GM21360 (cell line): Measurements from ENCODE around the gene SFN.
A peak's percentile ranks its signal among the peaks of the same experiment; 100 is the strongest.
"Not testable (repeated sequence)": the region's sequence is repeated elsewhere in the genome, so short reads cannot be mapped to it uniquely, and the experiment has no call there.

Experiments used
- ATAC-seq: cut with Tn5 transposase; IDR thresholded peaks from one replicate; pipeline ENCODE4 v1.9.1; 2021; ENCODE audit warnings: mild to moderate bottlenecking, moderate library complexity; ENCODE audit not compliant: unreplicated experiment

SFN gene

DNA sequence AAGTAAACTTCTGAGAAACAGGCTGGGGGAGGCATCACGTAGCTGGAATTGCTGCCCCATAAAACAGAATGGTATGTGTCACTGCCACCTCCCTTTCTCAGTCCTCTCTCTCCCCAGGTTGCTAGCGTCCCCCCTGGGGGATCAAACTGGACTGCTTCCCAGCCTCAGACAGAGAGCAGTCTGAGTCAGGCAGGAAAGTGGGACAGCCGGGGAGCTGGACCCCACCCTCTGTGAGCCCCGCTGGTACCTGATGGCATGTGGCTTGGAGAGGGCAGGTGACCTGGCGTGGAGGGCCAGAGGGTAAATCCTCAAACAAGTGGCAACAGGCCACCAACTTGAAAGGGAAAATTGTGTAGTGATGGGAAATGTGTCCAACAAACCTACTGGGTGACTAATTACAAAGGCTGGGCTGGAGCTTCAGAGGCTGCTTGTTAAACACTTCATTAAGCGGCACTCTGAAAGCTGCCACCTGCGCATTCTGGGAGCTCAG lies 1.0 kb upstream of the SFN start:
- no peak for ATAC-seq

DNA sequence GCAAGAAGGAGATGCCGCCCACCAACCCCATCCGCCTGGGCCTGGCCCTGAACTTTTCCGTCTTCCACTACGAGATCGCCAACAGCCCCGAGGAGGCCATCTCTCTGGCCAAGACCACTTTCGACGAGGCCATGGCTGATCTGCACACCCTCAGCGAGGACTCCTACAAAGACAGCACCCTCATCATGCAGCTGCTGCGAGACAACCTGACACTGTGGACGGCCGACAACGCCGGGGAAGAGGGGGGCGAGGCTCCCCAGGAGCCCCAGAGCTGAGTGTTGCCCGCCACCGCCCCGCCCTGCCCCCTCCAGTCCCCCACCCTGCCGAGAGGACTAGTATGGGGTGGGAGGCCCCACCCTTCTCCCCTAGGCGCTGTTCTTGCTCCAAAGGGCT lies 732 bp downstream of the SFN start:
- ATAC-seq = no peak

DNA sequence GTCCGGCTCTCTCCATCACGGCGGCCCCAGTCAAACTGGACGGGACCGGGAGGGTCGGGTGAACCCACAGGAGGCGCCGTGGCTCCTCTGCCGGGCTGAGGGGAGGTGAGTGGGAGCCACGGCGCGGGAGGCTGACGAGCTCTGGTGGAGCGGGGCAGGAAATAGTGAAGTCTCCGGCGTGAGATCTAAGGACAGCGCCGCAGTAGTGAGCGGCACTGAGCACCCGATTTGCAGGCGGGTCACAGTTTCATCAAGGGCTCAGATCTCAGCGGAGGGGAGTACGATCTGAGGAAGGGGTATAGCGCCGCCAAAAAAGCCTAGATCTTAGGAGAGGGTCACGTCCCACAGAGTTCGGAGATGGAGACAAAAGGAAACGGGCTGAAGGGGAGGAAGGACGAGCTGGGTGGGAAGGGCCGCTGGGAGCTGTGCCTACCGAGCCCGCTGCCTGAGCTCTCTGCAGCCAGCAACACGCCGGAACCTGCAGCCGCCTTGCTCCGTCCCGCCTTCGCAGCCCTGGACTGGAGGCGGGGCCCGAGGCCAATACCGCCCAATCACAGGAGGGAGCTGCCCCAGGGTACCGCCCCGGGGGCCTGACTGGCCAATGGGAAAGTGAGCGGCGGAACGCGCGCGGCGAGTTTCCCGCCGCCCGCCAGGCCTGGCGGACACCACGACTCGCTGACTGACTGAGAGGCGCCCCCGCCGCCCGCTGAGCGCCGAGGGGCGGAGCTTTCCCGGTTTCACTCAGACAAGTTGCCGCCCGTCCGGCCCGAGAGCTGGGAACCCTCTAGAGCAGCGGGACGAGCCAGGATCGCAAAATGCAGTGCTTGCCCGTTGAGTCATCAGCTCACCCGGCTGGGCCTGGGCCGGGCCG lies 1.9 kb downstream of the SFN start:
- ATAC-seq = peak; percentile 77

DNA sequence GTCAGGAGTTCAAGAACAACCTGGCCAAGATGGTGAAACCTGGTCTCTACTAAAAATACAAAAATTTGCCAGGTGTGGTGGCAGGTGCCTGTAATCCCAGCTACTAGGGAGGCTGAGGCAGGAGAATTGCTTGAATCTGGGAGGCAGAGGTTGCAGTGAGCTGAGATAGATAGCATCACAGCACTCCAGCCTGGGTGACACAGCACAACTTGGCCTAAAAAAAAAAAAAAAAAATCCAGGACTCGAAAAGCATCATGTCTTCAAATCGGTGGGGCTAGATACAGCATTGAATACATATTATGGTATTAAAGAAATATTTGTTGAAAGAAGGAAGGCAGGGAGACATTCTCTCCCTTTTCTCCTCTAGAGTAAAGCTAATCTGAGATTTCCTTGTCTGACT lies 10.1 kb downstream of the SFN start:
- ATAC-seq = not testable (repeated sequence)

DNA sequence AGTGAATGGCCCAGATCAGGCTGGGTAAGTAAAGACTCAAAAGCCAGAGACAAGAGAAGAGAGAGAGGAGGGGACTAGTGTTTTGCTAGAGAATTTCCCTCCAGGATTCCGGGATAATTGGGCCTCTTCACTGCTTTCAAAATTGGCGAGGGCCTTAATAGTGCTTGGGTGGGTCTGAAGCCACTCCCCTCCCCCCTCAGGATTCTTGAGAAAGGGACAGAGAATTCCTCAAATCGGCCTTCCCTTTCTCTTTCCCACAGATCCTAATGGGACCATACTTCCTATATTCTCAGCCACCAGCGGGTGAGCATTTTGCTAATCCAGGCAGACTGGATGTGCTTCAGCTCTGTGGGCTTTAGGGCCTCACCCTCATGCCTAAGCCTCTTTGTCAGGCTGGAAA lies 11.9 kb downstream of the SFN start:
- no peak for ATAC-seq

DNA sequence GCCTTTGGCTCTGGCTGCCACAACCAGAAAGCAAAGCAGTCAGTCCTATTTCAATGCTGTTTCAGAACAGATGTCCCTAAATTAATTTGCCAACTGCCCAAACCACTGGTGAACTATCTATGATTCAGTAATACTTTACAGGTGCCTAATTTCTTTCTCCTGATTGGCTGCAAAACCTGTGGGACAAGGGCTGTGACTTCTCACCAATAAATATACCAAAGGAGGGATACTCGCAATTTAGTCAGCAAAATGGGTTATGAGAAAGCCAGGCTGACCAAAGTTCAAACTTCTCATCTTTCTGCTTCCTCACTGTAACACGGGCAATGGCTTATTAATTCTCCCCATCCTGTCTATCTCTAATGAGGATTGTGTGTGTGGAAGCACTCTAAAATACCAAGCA lies 14.4 kb downstream of the SFN start:
- no peak for ATAC-seq

DNA sequence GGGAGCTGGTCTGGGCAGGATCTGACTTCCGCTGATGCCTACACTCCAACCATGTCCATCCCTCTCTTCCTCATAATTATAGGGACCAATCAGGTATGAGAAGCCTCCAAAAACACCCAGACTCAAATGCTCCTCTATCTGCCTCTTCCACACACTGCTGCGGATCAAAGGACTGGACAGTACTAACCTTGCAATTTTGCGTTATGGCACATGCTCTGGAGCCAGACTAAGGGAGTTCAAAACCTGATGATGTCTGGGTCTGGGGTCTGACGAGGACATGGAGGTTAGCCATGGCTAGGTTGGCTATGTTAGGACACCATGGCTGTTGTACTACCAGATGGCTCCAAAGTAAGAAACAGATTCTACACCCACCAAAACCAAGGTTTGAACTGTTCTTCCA lies 16.8 kb downstream of the SFN start:
- no peak for ATAC-seq

DNA sequence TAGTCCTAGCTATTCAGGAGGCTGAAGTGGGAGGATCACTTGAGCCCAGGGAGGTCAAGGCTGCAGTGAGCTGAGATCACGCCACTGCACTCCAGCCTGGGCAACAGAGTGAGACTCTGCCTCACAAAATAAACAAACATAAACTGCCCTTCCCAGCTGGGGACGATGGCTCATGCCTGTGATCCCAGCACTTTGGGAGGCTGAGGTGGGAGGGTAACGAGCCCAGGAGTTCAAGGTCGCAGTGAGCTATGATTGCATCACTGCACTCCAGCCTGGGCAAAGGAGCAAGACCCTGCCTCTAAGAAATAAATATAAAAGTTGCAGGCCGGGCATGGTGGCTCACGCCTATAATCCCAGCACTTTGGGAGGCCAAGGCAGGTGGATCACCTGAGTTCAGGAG lies 18.7 kb downstream of the SFN start:
- ATAC-seq = not testable (repeated sequence)

DNA sequence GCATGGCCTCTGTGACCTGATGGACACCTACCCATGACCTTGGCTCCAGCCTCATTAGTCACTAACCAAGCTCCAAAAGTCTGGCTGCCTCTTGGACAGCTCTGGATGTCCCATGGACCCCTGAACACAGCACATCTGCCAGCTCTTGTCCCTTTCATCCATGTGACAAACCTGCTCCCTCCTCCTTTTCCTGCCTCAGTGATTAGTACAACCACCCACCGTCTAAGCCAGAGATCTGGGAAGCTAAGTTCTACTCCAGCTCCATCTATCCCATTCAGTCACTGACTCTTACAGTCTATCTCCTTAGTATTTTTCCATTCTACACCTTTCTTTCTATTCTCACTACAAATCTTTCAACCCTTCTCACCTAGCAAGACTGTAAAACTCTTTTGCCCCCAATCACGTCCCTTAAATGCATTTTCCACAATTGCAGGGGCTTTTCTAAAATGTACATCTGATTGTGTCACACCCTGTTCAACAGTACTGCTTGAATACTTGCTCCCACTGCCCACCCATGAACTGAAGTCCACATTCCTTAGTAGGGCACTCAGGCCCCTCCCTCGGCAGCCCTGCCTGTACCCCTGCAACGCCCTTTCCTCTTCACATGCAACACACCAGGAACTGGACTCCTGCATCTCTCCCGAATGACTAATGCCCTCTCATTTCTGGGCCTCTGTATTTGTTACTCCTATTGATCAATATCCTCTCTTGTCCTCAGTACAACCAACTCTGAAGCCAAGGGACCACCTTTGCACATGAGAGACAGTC lies 19.9 kb downstream of the SFN start:
- ATAC-seq = no peak

DNA sequence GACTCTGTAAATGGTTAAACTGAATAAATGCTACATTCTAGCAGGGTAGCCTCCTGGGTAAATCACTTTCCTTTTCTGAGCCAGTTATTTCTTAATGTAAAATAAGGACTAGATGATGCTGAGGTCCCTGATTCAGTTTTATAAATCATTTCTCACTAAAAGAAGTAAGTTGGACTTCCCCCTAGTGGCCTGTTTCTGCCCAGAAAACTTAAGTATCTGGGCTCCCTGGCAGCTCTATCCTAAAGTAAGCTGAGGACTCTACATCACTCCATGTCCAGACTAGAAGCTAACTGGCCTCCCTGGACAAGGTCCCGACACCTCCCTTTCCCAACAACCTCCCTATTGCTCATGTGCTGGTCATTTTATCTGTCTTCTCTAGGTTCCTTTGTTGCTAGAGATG lies 24.2 kb downstream of the SFN start:
- no peak for ATAC-seq

DNA sequence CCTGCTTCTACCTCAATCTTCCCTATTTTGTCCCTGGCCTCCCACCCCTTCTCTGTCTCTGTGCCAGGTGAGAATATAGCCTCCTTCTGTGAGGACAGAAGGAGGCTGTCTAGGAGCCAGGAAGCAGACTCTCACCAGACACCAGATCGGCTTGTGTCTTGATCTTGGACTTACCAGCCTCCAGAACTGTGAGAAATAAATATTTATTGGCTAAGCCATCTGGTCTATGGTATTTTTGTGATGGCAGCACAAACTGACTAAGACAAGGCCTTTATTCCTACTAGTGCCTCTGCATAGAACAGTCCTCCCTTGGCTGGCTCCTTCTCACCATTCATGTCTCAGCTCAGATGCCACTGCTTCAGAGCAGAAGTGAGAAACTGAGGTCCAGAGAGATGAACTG lies 25.3 kb downstream of the SFN start:
- ATAC-seq = no peak

DNA sequence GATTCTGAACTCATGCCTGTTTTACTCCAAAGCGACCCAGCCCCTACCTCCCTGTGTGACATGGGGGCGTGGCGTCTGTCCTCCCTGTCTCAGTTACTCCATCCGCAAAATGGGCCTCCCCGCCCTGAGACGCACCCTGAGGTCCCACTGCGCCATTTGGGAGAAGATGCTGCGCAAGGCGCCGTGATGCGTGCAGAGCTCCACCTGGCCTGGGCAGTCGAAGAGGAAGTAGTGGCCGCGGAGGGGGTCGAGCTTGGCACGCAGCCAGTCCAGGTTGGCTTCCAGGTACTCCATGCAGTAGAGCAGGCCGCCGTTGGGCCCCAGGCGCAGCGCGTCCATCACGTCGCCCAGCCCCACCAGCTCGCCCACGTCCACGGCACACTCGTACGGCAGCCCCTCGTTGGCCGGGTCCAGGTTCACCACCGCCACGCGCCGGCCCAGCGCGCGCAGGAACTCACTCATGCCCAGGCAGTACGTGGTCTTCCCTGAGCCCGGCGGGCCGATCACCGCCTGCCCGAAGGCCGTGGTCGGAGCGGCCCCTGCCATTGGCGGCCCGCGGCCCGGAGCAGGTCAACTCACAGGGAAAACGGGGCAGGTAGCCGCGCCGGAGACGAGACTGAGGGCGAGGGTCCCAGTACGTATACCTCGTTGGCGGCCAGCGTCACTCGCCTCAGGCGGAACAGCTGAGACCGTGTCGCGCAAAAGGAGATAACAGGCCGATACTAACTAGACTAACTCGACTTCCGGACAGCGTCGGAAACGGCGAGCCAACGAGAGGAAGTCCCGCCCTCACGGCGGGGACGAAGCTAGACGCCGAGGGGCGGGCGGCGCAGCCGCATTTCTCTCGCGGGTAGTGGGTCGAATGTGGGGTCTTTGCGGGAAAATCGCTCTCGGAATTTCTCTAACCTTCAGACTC lies 26.9 kb downstream of the SFN start, which contains the start of gene GPN2:
Gene GPN2, minus strand, starts transcription at position 733 of the 916 bp plus-strand sequence. Its CDS starts 187 bp downstream, at position 546.
- peak; percentile 72 for ATAC-seq

DNA sequence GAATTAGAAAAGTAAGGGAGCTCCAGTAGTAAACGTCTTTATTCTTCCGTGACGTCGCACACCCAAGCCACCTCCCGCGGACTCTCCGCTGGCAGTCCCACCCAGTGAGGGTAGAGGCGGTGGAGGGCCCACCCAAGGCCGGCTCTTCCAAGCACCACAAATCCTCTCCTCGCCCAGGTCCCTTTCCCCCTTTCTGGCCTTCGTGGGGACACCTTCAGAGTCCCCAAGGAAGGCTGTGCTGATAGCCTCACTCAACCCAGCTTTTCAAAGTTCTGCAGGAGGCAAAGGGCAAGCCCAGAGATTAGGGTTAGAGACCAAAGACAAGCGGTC lies 27.5 kb downstream of the SFN start:
- ATAC-seq = peak; percentile 31

DNA sequence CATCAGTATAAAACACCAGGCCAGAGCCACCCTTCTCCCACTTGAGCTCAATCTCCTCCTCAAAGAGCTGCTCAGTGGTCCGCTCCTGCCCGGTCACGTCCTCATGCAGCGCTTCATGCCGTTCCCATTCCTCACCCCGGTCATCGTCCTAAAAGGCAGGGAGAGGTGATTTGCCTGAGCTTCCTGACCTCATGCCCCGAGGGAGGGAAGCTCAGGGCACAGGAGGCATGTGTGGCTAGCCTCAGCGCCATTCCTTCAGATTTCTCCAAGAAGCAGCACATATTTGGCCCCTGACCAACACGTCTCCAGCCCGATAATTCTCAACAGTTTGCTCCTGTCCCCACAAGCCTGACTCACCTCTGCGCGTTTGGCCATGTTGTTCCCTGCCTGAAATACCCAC lies 31.3 kb downstream of the SFN start:
- ATAC-seq = no peak

DNA sequence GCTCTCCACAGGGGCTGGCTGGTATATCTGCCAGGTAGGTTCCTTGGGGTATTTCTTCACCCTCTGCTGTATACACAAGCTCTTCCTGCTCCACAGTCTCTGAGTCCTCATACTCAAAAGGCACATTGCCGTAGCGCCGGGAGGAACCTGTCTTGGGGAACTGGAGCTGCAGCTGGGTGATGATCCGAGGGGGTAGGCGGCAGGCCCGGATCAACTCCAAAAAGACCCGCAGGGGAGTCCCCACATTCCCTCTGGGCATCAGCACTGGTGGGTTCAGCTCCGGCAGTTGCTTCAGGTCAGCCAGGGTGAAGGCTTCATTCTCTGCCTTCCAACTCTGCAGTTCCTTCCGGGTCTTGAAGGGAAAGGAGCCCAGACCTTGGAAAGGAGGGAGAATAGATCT lies 34.4 kb downstream of the SFN start:
- no peak for ATAC-seq

DNA sequence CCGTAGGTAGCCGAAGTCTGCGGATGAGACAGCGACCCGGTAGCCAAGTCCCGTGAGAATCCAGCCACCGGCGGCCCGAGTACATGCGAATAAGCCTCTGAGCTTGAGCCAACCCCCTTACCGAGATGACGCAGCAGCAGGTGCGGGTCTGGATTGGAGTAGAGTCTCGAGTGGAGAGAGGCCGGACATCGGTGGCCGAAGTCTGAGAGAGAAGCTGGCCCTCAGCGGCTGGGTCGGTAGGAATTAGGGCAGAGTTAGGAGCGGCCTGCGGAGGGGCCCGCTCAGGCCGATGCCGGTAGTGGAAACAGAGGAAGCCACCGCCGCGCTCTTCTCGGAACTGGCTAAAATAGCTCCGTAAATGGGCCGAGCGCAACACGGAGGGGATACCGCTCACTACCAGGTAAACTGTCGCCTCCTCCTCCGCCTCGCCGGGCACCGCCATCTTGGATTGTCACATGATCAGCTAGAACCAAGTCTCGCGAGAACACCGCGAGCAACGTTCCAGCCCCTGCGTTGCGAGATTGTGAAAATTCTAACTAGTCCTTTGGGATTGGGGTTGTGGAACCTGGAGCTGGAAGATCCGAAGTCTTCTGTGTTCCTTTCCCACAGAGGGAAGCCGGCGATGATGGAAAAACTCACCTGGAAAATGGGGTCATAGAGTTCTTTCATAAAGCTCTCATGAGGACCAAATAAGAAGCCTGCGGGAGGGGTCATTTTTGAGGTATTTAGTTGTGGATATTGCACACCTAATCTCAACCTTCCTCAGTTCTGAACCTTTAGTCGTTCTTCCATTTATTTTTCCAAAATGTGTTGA lies 37.3 kb downstream of the SFN start, which contains the start of gene GPATCH3:
Gene GPATCH3, minus strand, starts transcription at position 467 of the 814 bp plus-strand sequence. Its CDS starts 25 bp downstream, at position 442.
- ATAC-seq = peak; percentile 76

DNA sequence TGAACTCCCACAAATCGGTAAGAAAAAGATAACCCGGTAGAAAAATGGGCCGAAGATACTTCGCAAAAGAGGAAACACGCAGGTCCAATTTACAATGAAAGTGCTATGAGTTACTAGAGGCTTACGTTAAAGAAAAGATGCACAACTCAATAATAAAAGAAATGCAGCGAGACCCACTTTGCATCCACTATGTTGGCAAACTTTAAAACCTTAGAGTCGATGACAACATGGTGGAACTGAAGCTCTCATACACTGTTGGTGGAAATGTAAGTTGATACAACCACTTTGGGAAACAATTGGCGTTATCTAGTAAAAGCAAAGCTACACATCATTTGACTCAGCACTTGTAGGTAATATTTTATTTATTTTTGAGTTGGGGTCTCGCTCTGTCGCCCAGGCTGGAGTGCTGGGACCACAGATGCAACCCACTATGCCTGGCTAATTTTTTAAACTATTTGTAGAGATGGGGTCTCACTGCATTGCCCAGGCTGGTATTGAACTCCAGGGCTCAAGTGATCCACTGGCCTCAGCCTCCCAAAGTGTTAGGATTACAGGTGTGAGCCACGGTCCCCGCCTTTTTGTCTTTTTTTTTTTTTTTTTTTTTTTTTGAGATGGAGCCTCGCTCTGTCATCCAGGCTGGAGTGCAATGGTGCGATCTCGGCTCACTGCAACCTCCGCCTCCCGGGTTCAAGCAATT lies 38.0 kb downstream of the SFN start:
- no peak for ATAC-seq

DNA sequence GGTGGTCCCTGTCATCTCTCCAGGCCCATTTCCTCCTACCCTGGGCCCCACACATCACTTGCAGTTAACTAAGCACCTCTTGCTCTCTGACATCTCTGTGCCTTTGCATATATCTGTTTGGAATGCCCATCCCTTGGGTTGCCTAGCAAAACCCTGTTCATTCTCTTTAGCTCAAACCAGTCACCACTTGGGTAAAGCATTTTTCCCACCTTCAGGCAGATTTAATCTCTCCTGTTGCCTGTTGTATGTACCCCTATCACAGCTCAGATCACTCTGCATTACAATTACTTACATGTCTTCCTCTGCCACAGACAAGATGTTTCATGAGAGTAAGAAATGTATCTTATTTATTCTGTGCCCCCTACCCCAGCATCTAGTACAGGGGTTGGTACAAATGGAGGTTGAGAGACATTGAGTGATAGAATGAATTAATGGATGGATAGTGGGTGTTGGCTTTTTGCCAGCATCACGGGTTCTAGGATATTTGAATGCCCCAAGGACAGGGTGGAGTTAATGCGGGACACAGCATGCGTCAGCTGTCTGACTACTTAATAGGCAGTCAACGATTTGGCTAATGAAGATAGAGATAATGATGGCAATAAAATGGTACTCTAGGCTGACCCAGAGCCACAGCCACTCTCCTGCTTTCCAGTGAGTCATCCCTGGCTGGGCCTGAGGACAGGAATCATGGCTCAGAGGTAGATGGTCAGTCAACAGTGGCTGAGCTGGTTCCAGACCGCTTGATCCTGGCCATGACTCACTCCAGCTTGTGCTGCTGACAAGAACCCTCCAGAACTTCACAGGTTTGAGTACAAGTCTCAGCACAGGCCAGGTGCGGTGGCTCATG lies 44.3 kb downstream of the SFN start:
- no peak for ATAC-seq

DNA sequence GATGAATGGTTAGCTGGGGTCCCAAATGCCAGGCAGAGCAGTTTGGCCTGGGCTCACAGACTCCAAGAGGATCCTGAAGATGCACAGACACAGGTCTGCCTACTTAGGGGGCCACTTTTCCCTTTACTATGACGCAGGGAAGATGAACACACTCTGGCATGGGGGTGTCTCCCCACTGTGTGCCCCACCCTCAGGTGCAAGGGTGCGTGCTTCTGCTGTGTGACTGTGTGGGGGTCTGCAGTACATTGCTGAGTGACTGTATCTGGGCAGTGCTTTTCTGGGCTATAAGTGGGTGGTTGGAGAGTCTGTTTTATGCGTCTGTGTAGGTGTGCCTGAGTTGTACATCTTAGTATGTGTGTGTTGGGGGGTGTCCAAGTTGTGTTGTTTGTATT lies 47.0 kb downstream of the SFN start:
- ATAC-seq = no peak
